Thyroid gland (tissue), 4 donors: ENCODE results near the gene COBLL1. TPM values are rescaled to one million over a fixed set of nuclear protein-coding genes. Genes with fewer than 3 reads are reported as not detected.

Source experiments
- DNase-seq, 2 donors: peaks; one replicate each; pipeline ENCODE4 v3.0.0-alpha.2; 2019
- H3K27ac ChIP-seq, 3 donors: fragments of 200-600 bp; sonication (generic); 1 replicate in 2 of 3; 2 replicates in 1 of 3; pipeline ENCODE4 v1.5.1; 2016 to 2019; ENCODE audit warnings: mild to moderate bottlenecking in 1 of 3, moderate library complexity in 1 of 3
- H3K27me3 ChIP-seq: fragments of 200-600 bp; sonication (generic); one replicate; pipeline ENCODE4 v1.5.1; 2019
- H3K36me3 ChIP-seq, 2 donors: fragments of 200-600 bp; sonication (generic); one replicate each; pipeline ENCODE4 v1.5.1; 2016 to 2019
- H3K4me1 ChIP-seq, 2 donors: fragments of 200-600 bp; sonication (generic); one replicate each; pipeline ENCODE4 v1.5.1; 2017 to 2019
- H3K4me3 ChIP-seq, 3 donors: fragments of 200-600 bp; sonication (generic); replicated peaks in 1 of 3; 1 replicate in 2 of 3; 2 replicates in 1 of 3; pipeline ENCODE4 v1.5.1; 2016; ENCODE audit warnings: mild to moderate bottlenecking in 1 of 3
- H3K9me3 ChIP-seq: fragments of 200-600 bp; sonication (generic); one replicate; pipeline ENCODE4 v1.5.1; 2017
- POLR2A ChIP-seq, 2 donors: fragments of 450-650 bp; IDR thresholded peaks; one replicate each; pipeline ENCODE4 v1.6.1; 2017; ENCODE audit warnings: antibody characterized with exemption in 2 of 2, mild to moderate bottlenecking in 2 of 2, moderate library complexity in 1 of 2
- WGBS, 2 donors: methylation state at CpG; one replicate each; pipeline ENCODE4 v1.1.5; 2017; 5-methylcytosine and 5-hydroxymethylcytosine counted together
- intact Hi-C: fragments of 100-400 bp; cut with DNase I; formaldehyde crosslinking; loops from one replicate; pipeline ENCODE4 v1.15.1; 2023
- total RNA-seq, 4 donors: library from RNA; depleted of rRNA; stranded (reverse); fragments of >200 nt; gene quantifications; one replicate each; pipeline ENCODE4 v1.2.3, GENCODE V29; 2016
- TF ChIP-seq, protein P1 (sequence below), 6 experiments: fragments of 200-600 bp in 3 of 6; fragments of 450-650 bp in 3 of 6; sonication (generic) in 3 of 6; IDR thresholded peaks; one replicate each; pipeline ENCODE4 v1.5.1; 2016 to 2019; ENCODE audit warnings: antibody characterized with exemption in 6 of 6, mild to moderate bottlenecking in 2 of 6, inconsistent platforms in 1 of 6, moderate library complexity in 1 of 6

COBLL1 gene
- total RNA-seq, 4 donors from 2014 or later, result 41.8 to 90.8 (median 76.9) TPM

DNA sequence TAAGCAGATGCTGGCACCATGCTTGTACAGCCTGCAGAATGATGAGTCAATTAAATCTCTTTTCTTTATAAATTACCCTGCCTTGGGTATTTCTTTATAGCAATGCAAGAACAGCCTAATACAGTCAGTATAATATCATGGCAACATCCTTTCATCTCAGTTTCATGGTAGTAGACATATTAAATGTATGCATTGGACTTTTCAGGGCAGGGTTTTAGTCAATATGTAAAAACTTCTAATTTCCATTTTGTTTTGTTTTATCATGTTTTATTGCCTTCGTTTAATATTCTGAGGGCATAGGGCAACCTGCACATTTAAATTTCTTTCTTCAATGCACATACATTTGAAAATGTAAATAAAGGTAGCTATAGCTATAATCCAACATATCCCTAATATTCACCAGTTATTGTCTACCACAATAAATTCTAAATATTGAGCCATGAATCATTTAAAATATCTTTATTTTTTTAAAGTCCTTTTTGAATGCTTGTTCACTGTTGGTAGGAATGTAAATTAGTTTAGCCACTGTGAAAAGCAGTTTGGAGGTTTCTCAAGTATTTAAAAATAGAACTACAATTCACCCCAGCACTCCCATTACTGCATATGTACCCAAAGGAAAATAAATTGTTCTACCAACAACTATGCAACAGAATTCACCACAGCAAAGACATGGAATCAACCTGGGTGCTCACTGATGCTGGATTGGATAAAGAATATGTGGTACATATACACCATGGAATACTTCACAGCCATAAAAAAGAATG lies 178.6 kb downstream of the COBLL1 start:
- peak overlapping the region in 1 of 3 donors; percentile 53 for H3K27ac ChIP-seq
- no peaks in the 10 kb centered on the region for H3K27me3 ChIP-seq
- H3K4me1 ChIP-seq, result peaks cover 3 to 9% of the 10 kb centered on the region in 2 donors
- no peak for TF ChIP-seq POLR2A (IDR thresholded peaks at IDR 0.05)
- TF ChIP-seq, protein P1, sequence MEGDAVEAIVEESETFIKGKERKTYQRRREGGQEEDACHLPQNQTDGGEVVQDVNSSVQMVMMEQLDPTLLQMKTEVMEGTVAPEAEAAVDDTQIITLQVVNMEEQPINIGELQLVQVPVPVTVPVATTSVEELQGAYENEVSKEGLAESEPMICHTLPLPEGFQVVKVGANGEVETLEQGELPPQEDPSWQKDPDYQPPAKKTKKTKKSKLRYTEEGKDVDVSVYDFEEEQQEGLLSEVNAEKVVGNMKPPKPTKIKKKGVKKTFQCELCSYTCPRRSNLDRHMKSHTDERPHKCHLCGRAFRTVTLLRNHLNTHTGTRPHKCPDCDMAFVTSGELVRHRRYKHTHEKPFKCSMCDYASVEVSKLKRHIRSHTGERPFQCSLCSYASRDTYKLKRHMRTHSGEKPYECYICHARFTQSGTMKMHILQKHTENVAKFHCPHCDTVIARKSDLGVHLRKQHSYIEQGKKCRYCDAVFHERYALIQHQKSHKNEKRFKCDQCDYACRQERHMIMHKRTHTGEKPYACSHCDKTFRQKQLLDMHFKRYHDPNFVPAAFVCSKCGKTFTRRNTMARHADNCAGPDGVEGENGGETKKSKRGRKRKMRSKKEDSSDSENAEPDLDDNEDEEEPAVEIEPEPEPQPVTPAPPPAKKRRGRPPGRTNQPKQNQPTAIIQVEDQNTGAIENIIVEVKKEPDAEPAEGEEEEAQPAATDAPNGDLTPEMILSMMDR (IDR thresholded peaks at IDR 0.05), result no peak
- intact Hi-C loops, result no loop called here
- WGBS, 2 donors, result 88 to 99% methylated on average over 1 of the region's 1 CpG
- DNase-seq, result no peak
- no peaks in the 10 kb centered on the region for H3K36me3 ChIP-seq
- no peaks in the 10 kb centered on the region for H3K9me3 ChIP-seq
- H3K4me3 ChIP-seq, result no peak overlapping the region

DNA sequence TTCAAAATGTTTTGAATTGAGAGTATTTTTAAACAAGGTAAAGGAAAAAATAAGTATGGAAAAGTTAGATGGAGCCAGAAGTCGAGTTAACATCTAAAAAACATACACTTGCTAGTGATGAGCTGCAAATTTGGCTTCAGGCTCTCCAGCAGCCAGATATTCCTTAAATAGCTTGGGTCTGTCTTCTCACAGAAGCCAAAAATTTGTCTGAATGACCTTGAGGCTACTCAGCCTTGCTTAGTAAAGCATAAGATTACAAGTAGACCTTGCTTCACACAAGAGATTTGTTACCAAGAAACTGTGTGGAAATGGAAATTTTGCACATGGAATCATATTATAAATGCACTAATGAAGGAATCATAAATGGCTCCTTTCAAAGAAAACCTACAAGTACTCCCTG lies 179.6 kb downstream of the COBLL1 start:
- TF ChIP-seq, protein P1 (IDR thresholded peaks at IDR 0.05), result no peak
- TF ChIP-seq POLR2A (IDR thresholded peaks at IDR 0.05), result no peak
- 42 to 52% methylated on average over 1 of the region's 1 CpG for WGBS, 2 donors
- H3K27ac ChIP-seq, result peak overlapping the region in 1 of 3 donors; percentile 53

DNA sequence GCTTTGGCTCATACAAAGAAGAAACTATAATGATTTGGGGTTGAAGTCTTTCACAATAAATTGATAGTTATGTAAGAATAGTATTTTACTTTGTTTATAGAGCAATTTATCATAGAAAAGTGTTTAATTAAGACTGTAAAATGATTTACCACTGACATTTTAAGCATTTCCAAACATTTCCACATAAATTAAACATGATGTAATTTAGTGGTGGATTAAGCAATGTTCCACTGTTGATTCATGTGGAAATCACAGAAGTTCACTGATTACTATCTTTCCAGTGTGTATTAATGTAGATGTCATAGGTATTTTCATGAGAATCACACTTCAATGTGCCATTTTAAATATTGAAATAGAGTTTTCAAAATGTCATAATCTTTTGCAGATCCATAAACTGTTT lies 180.3 kb downstream of the COBLL1 start:
- DNase-seq, result no peak
- peak overlapping the region in 1 of 3 donors; percentile 10 for H3K27ac ChIP-seq
- intact Hi-C loops, result no loop called here
- no peak overlapping the region for H3K4me3 ChIP-seq
- no peak for TF ChIP-seq POLR2A (IDR thresholded peaks at IDR 0.05)
- TF ChIP-seq, protein P1 (IDR thresholded peaks at IDR 0.05), result no peak
- no peaks in the 10 kb centered on the region for H3K36me3 ChIP-seq
- no peaks in the 10 kb centered on the region for H3K9me3 ChIP-seq
- no peaks in the 10 kb centered on the region for H3K27me3 ChIP-seq
- H3K4me1 ChIP-seq, result peaks cover 3 to 9% of the 10 kb centered on the region in 2 donors

More for the DNA sequence above, 179.6 kb downstream of the COBLL1 start:
- H3K4me3 ChIP-seq, result no peak overlapping the region
- H3K27me3 ChIP-seq, result no peaks in the 10 kb centered on the region
- peak in 1 of 2 donors; percentile 21 for DNase-seq
- H3K4me1 ChIP-seq, result peaks cover 3 to 9% of the 10 kb centered on the region in 2 donors
- H3K9me3 ChIP-seq, result no peaks in the 10 kb centered on the region
- no peaks in the 10 kb centered on the region for H3K36me3 ChIP-seq
- intact Hi-C loops, result no loop called here

DNA sequence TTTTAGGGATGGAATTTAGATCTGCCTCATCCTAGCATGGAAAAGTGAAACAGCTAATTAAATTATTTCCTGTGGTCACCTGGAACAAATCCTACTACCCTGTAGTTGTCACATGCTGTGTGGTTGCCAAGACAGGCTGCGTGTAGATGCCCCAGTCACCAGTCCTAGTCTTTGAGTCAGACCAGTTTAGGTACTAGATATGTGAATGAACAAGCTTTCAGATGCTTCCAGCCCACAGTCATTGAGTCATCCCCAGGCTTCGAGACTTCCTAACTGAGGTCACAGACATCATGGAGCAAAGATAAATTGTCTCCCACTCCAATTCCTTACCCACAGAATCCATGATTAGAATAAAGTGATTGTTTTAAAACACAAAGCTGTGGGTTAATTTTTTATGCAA lies 184.5 kb downstream of the COBLL1 start:
- no peak for DNase-seq
- Histone ChIP-seq H3K4me1 (peaks cover 0 to 4% of the 10 kb centered on the region in 2 donors), H3K9me3 (no peaks in the 10 kb centered on the region), H3K27me3 (no peaks in the 10 kb centered on the region), H3K36me3 (no peaks in the 10 kb centered on the region), H3K4me3 (no peak overlapping the region), H3K27ac (no peak overlapping the region)
- WGBS, 2 donors, result 96 to 97% methylated on average over 2 of the region's 2 CpGs
- TF ChIP-seq POLR2A (IDR thresholded peaks at IDR 0.05), result no peak
- TF ChIP-seq, protein P1 (IDR thresholded peaks at IDR 0.05), result no peak
- intact Hi-C loops, result no loop called here

DNA sequence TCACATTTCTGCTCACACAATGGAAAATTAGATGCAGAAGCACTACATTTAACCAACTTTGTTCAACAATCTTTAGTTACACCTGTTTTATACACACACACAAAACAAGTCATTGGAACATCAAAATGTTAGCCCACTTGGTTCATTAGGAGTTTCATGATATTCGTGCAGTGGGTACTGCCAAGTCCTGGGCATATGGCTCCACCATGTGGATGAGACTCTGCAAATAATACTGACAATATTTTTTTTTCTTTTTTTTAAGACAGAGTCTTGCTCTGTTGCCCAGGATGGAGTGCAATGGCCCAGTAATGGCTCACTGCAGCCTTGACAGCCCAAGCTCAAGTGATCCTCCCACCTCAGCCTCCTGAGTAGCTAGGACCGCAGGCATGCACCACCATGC lies 185.9 kb downstream of the COBLL1 start:
- TF ChIP-seq POLR2A (IDR thresholded peaks at IDR 0.05), result no peak
- TF ChIP-seq, protein P1 (IDR thresholded peaks at IDR 0.05), result no peak
- Histone ChIP-seq H3K36me3 (no peaks in the 10 kb centered on the region), H3K9me3 (no peaks in the 10 kb centered on the region), H3K4me3 (no peak overlapping the region), H3K27me3 (no peaks in the 10 kb centered on the region), H3K27ac (no peak overlapping the region), H3K4me1 (no peaks in the 10 kb centered on the region)
- peak in 1 of 2 donors; percentile 8 for DNase-seq
- intact Hi-C loops, result no loop called here
- WGBS, 2 donors, result 88 to 92% methylated on average over 2 of the region's 2 CpGs
